Loucy (cell line): ENCODE data around the gene HTR3D.

Experiments used
- EZH2phosphoT487 ChIP-seq: fragments of 200-600 bp; IDR thresholded peaks from 2 replicates; pipeline ENCODE4 v1.6.1; 2018; ENCODE audit warnings: antibody characterized with exemption, mild to moderate bottlenecking, moderate library complexity, borderline replicate concordance
- TF ChIP-seq, protein P1 (sequence below): fragments of 200-600 bp; sonication (generic); conservative IDR thresholded peaks from 2 replicates; pipeline ENCODE4 v1.5.1; 2014; ENCODE audit warnings: mild to moderate bottlenecking, antibody characterized with exemption, low read length

DNA sequence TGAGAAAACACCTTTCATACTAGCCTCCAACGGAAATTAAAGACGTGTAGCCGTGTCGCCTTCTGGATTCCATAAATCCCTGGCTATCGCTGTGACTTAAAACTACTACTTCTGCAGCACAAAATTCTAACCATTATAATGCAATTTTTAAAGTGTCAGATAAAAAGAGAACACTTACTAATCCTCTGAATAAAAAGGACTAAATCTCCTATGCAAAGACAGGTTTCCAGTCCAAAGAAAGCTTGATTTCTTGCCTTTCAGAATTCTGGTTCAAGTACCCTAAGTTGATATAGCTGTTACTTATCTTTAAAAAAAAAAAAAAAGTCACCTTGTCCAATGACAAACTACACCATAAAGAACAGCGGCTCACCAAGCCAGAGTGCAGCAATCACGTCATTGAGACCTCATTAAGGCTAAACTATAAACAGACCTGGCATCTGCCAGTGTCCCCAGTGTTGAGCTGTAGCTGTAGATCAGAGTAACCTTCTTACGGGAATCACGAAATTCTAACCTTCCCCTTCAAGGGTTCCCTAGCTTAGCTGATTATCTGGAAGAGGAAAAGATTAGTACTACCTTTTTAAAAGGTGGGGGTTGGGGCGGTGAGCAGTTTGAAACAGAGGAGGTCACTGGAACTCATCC lies 16.0 kb upstream of the HTR3D start:
- TF ChIP-seq, protein P1, sequence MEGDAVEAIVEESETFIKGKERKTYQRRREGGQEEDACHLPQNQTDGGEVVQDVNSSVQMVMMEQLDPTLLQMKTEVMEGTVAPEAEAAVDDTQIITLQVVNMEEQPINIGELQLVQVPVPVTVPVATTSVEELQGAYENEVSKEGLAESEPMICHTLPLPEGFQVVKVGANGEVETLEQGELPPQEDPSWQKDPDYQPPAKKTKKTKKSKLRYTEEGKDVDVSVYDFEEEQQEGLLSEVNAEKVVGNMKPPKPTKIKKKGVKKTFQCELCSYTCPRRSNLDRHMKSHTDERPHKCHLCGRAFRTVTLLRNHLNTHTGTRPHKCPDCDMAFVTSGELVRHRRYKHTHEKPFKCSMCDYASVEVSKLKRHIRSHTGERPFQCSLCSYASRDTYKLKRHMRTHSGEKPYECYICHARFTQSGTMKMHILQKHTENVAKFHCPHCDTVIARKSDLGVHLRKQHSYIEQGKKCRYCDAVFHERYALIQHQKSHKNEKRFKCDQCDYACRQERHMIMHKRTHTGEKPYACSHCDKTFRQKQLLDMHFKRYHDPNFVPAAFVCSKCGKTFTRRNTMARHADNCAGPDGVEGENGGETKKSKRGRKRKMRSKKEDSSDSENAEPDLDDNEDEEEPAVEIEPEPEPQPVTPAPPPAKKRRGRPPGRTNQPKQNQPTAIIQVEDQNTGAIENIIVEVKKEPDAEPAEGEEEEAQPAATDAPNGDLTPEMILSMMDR: no peak
- no peak for TF ChIP-seq EZH2phosphoT487
